Brain microvascular endothelial cell (primary cell): ENCODE measurements around the gene ENSA.
"Not testable (repeated sequence)": the region's sequence is repeated elsewhere in the genome, so short reads cannot be mapped to it uniquely, and the experiment has no call there.

Experiments used
- DNase-seq: peaks from one replicate; pipeline ENCODE4 v3.0.0-alpha.2; 2020
- H3K27ac ChIP-seq: fragments of 250-450 bp; sonication (Bioruptor Pico); 2 replicates; pipeline ENCODE4 v1.5.1; 2020; ENCODE audit warnings: mild to moderate bottlenecking, moderate library complexity
- H3K27me3 ChIP-seq: fragments of 250-450 bp; sonication (Bioruptor Pico); replicated peaks from 2 replicates; pipeline ENCODE4 v1.5.1; 2020; ENCODE audit warnings: mild to moderate bottlenecking
- H3K36me3 ChIP-seq: fragments of 250-450 bp; sonication (Bioruptor Pico); replicated peaks from 2 replicates; pipeline ENCODE4 v1.5.1; 2020; ENCODE audit warnings: mild to moderate bottlenecking
- H3K4me3 ChIP-seq: 2 replicates; pipeline ENCODE4 v1.5.1; 2011; ENCODE audit warnings: low read depth, mild to moderate bottlenecking, control low read depth, low read length, moderate library complexity
- in situ Hi-C: cut with HindIII; loops from 2 replicates; pipeline ENCODE4 v1.10.0; 2017; ENCODE audit warnings: low sequenced_read_pairs, low pct_ligation_motif_present
- TF ChIP-seq, protein P1 (sequence below): IDR thresholded peaks from 2 replicates; pipeline ENCODE4 v1.5.1; 2011; ENCODE audit warnings: low read depth, mild to moderate bottlenecking, moderate library complexity, low read length, control low read depth, inconsistent platforms; ENCODE audit errors: missing control alignments

Gene ENSA

DNA sequence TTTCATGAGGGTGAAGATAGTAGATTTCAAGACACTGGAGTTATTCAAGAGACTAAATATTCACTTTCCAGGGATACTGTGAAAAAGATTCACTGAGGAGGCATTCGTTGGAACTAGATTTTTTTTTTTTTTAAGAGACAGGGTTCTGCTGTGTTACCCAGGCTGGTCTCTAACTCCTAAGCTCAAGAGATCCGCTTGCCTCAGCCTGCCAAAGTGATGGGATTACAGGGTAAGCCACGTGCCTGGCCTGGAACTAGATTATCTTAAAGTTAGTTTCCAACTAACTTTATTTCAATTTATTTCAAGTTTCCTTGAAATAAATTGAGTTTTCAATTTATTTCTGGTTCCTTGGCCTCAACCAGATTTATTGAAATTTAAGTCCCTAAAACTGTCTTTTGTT, 25.7 kb downstream of the ENSA start:
- Histone ChIP-seq H3K4me3 (no peak overlapping the region), H3K27me3 (no peaks in the 10 kb centered on the region), H3K27ac (peak overlapping the region; percentile 90), H3K36me3 (no peaks in the 10 kb centered on the region)
- in situ Hi-C loops, result no loop called here
- DNase-seq, result no peak
- TF ChIP-seq, protein P1, sequence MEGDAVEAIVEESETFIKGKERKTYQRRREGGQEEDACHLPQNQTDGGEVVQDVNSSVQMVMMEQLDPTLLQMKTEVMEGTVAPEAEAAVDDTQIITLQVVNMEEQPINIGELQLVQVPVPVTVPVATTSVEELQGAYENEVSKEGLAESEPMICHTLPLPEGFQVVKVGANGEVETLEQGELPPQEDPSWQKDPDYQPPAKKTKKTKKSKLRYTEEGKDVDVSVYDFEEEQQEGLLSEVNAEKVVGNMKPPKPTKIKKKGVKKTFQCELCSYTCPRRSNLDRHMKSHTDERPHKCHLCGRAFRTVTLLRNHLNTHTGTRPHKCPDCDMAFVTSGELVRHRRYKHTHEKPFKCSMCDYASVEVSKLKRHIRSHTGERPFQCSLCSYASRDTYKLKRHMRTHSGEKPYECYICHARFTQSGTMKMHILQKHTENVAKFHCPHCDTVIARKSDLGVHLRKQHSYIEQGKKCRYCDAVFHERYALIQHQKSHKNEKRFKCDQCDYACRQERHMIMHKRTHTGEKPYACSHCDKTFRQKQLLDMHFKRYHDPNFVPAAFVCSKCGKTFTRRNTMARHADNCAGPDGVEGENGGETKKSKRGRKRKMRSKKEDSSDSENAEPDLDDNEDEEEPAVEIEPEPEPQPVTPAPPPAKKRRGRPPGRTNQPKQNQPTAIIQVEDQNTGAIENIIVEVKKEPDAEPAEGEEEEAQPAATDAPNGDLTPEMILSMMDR, result no peak

DNA sequence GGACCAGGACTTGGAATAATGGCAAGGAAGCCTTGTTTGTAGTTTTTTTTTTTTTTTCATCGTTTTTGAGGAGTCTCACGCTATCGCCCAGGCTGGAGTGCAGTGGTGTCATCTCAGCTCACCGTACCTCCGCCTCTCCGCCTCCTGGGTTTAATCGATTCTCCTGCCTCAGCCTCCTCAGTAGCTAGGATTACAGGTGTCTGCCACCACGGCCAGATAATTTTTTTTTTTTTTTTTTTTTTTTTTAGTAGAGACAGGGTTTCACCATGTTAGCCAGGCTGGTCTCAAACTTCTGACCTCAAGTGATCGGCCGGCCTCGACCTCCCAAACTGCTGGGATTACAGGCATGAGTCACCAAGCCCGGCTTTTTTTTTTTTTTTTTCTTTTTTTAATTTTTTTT, 27.0 kb downstream of the ENSA start:
- H3K4me3 ChIP-seq, H3K36me3 ChIP-seq, H3K27me3 ChIP-seq, H3K27ac ChIP-seq, in situ Hi-C loops, DNase-seq: not testable (repeated sequence)

DNA sequence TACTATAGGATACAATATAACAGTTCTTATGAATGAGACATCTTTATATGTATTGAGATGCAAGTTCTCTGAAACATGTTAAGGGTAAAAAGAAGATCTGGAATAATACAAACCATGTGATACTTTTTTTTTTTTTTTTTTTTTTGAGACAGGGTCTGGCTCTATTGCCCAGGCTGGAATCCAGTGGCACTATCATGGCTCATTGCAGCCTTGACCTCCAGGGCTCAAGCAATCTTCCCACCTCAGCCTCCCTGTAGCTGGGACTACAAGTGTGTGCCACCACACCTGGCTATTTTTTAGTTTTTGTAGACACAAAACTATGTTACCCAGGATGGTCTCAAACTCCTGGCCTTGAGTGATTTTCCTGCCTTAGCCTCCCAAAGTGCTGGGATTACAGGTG, 27.9 kb downstream of the ENSA start:
- no peaks in the 10 kb centered on the region for H3K36me3 ChIP-seq
- in situ Hi-C loops, result no loop called here
- TF ChIP-seq, protein P1, result no peak
- H3K4me3 ChIP-seq, result no peak overlapping the region
- no peak overlapping the region for H3K27ac ChIP-seq
- H3K27me3 ChIP-seq, result no peaks in the 10 kb centered on the region
- DNase-seq, result no peak

DNA sequence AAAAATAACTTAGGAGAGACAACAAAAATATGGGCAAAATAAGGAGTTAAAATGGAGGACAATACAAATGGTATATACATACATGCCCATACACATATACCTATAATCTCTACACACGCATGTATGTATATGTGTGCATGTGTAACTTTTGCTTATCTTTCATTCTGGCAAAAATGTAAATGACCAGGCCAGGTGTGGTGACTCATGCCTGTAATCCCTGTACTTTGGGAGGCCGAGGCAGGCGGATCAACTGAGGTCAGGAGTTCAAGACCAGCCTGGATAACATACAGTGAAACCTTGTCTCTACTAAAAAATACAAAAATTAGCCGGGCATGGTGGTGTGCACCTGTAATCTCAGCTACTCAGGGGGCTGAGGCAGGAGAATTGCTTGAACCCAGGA, 31.1 kb downstream of the ENSA start:
- H3K36me3 ChIP-seq, in situ Hi-C loops, DNase-seq, H3K4me3 ChIP-seq, H3K27ac ChIP-seq, H3K27me3 ChIP-seq: not testable (repeated sequence)

DNA sequence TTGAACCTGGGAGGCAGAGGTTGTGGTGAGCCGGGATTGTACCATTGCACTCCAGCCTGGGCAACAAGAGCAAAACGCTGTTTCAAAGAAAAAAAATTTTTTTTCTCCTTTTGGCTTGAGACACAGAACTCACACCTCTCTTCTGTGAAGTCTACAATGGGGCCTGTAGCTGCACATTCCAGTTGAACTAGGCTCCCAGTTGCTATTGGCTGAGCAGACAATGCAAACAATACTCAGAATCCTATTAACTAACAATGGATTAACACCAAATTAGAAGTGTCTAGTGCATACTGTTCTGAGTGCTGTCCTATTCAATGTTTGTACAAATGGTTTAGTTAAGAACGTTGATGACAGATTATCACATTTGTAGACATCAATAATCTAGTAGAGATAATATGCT, 32.4 kb downstream of the ENSA start:
- TF ChIP-seq, protein P1, result no peak
- no peak overlapping the region for H3K4me3 ChIP-seq

DNA sequence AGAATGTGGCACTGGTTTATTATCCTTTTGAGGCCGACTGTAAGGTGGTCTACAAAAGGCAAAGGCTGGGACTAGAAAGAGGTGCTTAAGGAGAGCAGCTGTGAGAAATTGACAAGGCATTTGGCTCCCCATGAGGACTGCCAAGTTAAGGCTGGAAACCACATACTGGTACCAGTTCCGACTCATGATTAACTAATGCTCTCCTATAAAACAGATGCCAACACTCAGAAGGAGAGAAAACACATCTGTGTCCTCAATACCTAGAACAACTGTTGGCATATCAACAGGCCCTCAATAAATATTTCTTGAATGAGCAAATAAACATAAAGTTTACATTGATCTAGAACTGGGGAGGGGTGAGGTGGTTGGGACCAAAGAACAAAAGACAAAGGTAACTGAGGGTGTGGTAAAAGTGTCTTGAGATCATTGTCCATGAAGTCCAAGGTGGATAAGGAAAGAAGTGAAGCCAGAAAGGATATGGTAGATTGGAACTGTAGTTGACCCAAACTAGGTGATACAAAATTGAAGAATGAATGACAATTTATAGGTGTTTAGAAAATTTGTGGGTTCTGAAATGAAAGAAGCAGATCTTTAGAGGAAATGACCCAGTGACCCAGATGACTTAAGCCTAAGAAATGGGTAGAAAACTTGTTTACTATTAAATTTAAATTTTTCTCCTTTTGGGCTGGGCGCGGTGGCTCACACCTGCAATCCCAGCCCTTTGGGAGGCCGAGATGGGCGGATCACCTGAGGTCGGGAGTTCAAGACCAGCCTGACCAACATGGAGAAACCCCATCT, 33.1 kb downstream of the ENSA start:
- Histone ChIP-seq H3K27ac (no peak overlapping the region), H3K27me3 (no peaks in the 10 kb centered on the region), H3K36me3 (no peaks in the 10 kb centered on the region), H3K4me3 (no peak overlapping the region)
- TF ChIP-seq, protein P1, result no peak
- no peak for DNase-seq
- in situ Hi-C loops, result no loop called here

More for the DNA sequence above, 32.4 kb downstream of the ENSA start:
- in situ Hi-C loops, result no loop called here
- Histone ChIP-seq H3K27ac (no peak overlapping the region), H3K36me3 (no peaks in the 10 kb centered on the region), H3K27me3 (no peaks in the 10 kb centered on the region)
- DNase-seq, result no peak

DNA sequence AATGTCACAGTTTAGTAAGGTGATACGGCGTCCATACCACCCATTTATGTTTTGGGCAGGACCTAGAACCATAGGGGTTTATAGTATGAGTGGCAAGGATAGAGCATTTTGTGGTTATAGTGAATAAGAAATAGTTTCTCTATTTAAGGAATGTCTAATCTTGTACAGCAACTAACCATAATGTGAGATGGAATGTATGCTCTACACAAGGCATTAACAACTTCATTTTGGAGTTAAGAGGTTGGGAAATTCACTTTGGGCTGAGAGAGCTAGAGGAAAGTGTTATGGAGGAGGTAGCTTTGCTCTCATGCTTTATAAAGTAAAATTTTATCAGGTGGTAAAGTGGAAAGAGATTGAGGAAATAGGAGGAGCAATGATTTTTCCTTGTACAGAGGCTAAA, 47.0 kb downstream of the ENSA start:
- TF ChIP-seq, protein P1, result no peak
- H3K27ac ChIP-seq, result no peak overlapping the region
- in situ Hi-C loops, result no loop called here

DNA sequence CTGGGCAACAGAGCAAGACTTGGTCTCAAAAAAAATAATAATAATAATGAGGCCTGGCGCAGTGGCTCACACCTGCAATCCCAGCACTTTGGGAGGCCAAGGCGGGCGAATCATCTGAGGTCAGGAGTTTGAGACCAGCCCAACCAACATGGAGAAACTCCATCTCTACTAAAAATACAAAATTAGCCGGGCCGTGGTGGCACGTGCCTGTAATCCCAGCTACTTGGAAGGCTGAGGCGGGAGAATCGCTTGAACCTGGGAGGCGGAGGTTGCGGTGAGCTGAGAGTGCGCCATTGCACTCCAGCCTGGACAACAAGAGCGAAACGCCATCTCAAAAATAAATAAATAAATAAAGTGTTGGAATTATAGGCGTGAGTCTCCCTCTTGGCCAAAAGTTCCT, 47.5 kb downstream of the ENSA start:
- H3K27ac ChIP-seq, DNase-seq, in situ Hi-C loops, H3K4me3 ChIP-seq, H3K27me3 ChIP-seq: not testable (repeated sequence)
- H3K36me3 ChIP-seq, result peaks cover 24% of the 10 kb centered on the region

More for the DNA sequence above, 47.0 kb downstream of the ENSA start:
- Histone ChIP-seq H3K36me3 (peaks cover 20% of the 10 kb centered on the region), H3K4me3 (no peak overlapping the region), H3K27me3 (no peaks in the 10 kb centered on the region)
- DNase-seq, result no peak

DNA sequence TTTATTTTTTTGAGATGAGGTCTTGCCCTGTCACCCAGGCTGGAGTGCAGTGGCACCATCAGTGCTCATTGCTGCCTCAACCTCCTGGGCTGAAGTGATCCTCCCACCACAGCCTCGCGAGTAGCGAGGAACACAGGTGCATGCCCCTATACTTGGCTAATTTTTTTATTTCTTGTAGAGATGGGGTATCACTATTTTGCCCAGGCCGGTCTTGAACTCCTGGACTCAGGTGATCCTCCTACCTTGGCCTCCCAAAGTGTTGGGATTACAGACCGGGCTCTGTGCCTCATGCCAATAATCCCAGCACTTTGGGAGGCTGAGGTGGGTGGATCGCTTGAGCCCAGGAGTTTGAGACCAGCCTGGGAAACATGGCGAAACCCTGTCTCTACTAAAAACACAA, 48.0 kb downstream of the ENSA start:
- peaks cover 29% of the 10 kb centered on the region for H3K36me3 ChIP-seq
- H3K27me3 ChIP-seq, H3K27ac ChIP-seq, H3K4me3 ChIP-seq, DNase-seq, in situ Hi-C loops: not testable (repeated sequence)
